Suprapubic skin (tissue), 4 donors: ENCODE measurements around the gene SH3BP2.

Experiments used
- EP300 ChIP-seq: sonication (generic); formaldehyde crosslinking; IDR thresholded peaks from one replicate; pipeline ENCODE4 v1.6.1; 2017; ENCODE audit warnings: antibody characterized with exemption
- POLR2A ChIP-seq, 2 donors: fragments of 450-650 bp; IDR thresholded peaks; one replicate each; pipeline ENCODE4 v1.6.1; 2017; ENCODE audit warnings: antibody characterized with exemption in 2 of 2, mild to moderate bottlenecking in 2 of 2, moderate library complexity in 2 of 2
- POLR2AphosphoS5 ChIP-seq, 3 donors: sonication (generic); formaldehyde crosslinking; IDR thresholded peaks; one replicate each; pipeline ENCODE4 v1.6.1; 2017; ENCODE audit warnings: antibody characterized with exemption in 3 of 3
- TF ChIP-seq, protein P1 (sequence below), 2 donors: fragments of 200-600 bp in 1 of 2; fragments of 450-650 bp in 1 of 2; sonication (generic) in 1 of 2; IDR thresholded peaks; one replicate each; pipeline ENCODE4 v1.5.1; 2016 to 2019; ENCODE audit warnings: antibody characterized with exemption in 2 of 2, mild to moderate bottlenecking in 1 of 2, moderate library complexity in 1 of 2

GRCh38 chr4:2817137-2817536, 24.3 kb downstream of the SH3BP2 start:
- TF ChIP-seq, protein P1, sequence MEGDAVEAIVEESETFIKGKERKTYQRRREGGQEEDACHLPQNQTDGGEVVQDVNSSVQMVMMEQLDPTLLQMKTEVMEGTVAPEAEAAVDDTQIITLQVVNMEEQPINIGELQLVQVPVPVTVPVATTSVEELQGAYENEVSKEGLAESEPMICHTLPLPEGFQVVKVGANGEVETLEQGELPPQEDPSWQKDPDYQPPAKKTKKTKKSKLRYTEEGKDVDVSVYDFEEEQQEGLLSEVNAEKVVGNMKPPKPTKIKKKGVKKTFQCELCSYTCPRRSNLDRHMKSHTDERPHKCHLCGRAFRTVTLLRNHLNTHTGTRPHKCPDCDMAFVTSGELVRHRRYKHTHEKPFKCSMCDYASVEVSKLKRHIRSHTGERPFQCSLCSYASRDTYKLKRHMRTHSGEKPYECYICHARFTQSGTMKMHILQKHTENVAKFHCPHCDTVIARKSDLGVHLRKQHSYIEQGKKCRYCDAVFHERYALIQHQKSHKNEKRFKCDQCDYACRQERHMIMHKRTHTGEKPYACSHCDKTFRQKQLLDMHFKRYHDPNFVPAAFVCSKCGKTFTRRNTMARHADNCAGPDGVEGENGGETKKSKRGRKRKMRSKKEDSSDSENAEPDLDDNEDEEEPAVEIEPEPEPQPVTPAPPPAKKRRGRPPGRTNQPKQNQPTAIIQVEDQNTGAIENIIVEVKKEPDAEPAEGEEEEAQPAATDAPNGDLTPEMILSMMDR (IDR thresholded peaks at IDR 0.05): no peak
- TF ChIP-seq POLR2A (IDR thresholded peaks at IDR 0.05) (no peak), POLR2AphosphoS5 (IDR thresholded peaks at IDR 0.05) (no peak), EP300 (no peak)
